ENCODE measurements around the gene OR6C1.
"Not testable (repeated sequence)": the region's sequence is repeated elsewhere in the genome, so short reads cannot be mapped to it uniquely, and the experiment has no call there.

The OR6C1 gene

GRCh38 chr12:55314043-55314442, at the start of gene OR6C1:
Gene OR6C1 (plus strand): TSS chr12:55314343. CDS start chr12:55320600, 6,257 bp downstream.
- no peak within 1 kb of the TSS for H3K9ac ChIP-seq (ENCODE audit: low read depth in 1 of 2, low read length in 2 of 2)
- no peaks in the 10 kb centered on the region for H3K27me3 ChIP-seq (ENCODE audit: control insufficient read depth in 2 of 2, insufficient read depth in 2 of 2, low read length in 2 of 2)
- H3K4me1 ChIP-seq (ENCODE audit: control insufficient read depth in 2 of 2, insufficient read depth in 2 of 2, low read length in 2 of 2), result no peaks in the 10 kb centered on the region
- no peaks in the 10 kb centered on the region for H3K36me3 ChIP-seq (ENCODE audit: control insufficient read depth in 2 of 2, insufficient read depth in 2 of 2, low read length in 2 of 2)
- H3K4me3 ChIP-seq (ENCODE audit: low read length in 2 of 2), result no peak within 1 kb of the TSS
- no peaks in the 10 kb centered on the region for H3K9me3 ChIP-seq (ENCODE audit: control insufficient read depth in 2 of 2, low read length in 2 of 2)
- no peak within 1 kb of the TSS for H3K27ac ChIP-seq (ENCODE audit: low read depth in 2 of 2, low read length in 2 of 2)

GRCh38 chr12:55280991-55281390, 33.2 kb upstream of the OR6C1 start:
- Histone ChIP-seq H3K4me1 (ENCODE audit: control insufficient read depth in 2 of 2, insufficient read depth in 2 of 2, low read length in 2 of 2) (no peaks in the 10 kb centered on the region), H3K9ac (ENCODE audit: low read depth in 1 of 2, low read length in 2 of 2) (no peak overlapping the region), H3K4me3 (ENCODE audit: low read length in 2 of 2) (no peak overlapping the region), H3K27me3 (ENCODE audit: control insufficient read depth in 2 of 2, insufficient read depth in 2 of 2, low read length in 2 of 2) (no peaks in the 10 kb centered on the region), H3K36me3 (ENCODE audit: control insufficient read depth in 2 of 2, insufficient read depth in 2 of 2, low read length in 2 of 2) (no peaks in the 10 kb centered on the region), H3K9me3 (ENCODE audit: control insufficient read depth in 2 of 2, low read length in 2 of 2) (no peaks in the 10 kb centered on the region), H3K27ac (ENCODE audit: low read depth in 2 of 2, low read length in 2 of 2) (no peak overlapping the region)

GRCh38 chr12:55289999-55290398, 24.1 kb upstream of the OR6C1 start:
- Histone ChIP-seq H3K27me3 (ENCODE audit: control insufficient read depth in 2 of 2, insufficient read depth in 2 of 2, low read length in 2 of 2) (no peaks in the 10 kb centered on the region), H3K4me1 (ENCODE audit: control insufficient read depth in 2 of 2, insufficient read depth in 2 of 2, low read length in 2 of 2) (no peaks in the 10 kb centered on the region), H3K9me3 (ENCODE audit: control insufficient read depth in 2 of 2, low read length in 2 of 2) (no peaks in the 10 kb centered on the region), H3K9ac (ENCODE audit: low read depth in 1 of 2, low read length in 2 of 2) (no peak overlapping the region), H3K27ac (ENCODE audit: low read depth in 2 of 2, low read length in 2 of 2) (no peak overlapping the region), H3K36me3 (ENCODE audit: control insufficient read depth in 2 of 2, insufficient read depth in 2 of 2, low read length in 2 of 2) (no peaks in the 10 kb centered on the region), H3K4me3 (ENCODE audit: low read length in 2 of 2) (no peak overlapping the region)

GRCh38 chr12:55296469-55296868, 17.7 kb upstream of the OR6C1 start, which contains the start of gene OR6C6:
Gene OR6C6 (minus strand): TSS chr12:55296569. CDS start chr12:55295232, 1,337 bp downstream.
- Histone ChIP-seq H3K27ac (ENCODE audit: low read depth in 2 of 2, low read length in 2 of 2) (no peak within 1 kb of the TSS), H3K9ac (ENCODE audit: low read depth in 1 of 2, low read length in 2 of 2) (no peak within 1 kb of the TSS), H3K9me3 (ENCODE audit: control insufficient read depth in 2 of 2, low read length in 2 of 2) (no peaks in the 10 kb centered on the region), H3K36me3 (ENCODE audit: control insufficient read depth in 2 of 2, insufficient read depth in 2 of 2, low read length in 2 of 2) (no peaks in the 10 kb centered on the region), H3K4me3 (ENCODE audit: low read length in 2 of 2) (no peak within 1 kb of the TSS), H3K27me3 (ENCODE audit: control insufficient read depth in 2 of 2, insufficient read depth in 2 of 2, low read length in 2 of 2) (no peaks in the 10 kb centered on the region), H3K4me1 (ENCODE audit: control insufficient read depth in 2 of 2, insufficient read depth in 2 of 2, low read length in 2 of 2) (no peaks in the 10 kb centered on the region)

GRCh38 chr12:55320201-55320600, 6.1 kb downstream of the OR6C1 start:
- Histone ChIP-seq H3K27me3 (ENCODE audit: control insufficient read depth in 2 of 2, insufficient read depth in 2 of 2, low read length in 2 of 2) (no peaks in the 10 kb centered on the region), H3K27ac (ENCODE audit: low read depth in 2 of 2, low read length in 2 of 2) (no peak overlapping the region), H3K36me3 (ENCODE audit: control insufficient read depth in 2 of 2, insufficient read depth in 2 of 2, low read length in 2 of 2) (no peaks in the 10 kb centered on the region), H3K9ac (ENCODE audit: low read depth in 1 of 2, low read length in 2 of 2) (no peak overlapping the region), H3K9me3 (ENCODE audit: control insufficient read depth in 2 of 2, low read length in 2 of 2) (no peaks in the 10 kb centered on the region), H3K4me3 (ENCODE audit: low read length in 2 of 2) (no peak overlapping the region), H3K4me1 (ENCODE audit: control insufficient read depth in 2 of 2, insufficient read depth in 2 of 2, low read length in 2 of 2) (no peaks in the 10 kb centered on the region)

- not testable (repeated sequence) for H3K4me3 ChIP-seq (ENCODE audit: low read length in 2 of 2); H3K36me3 ChIP-seq (ENCODE audit: control insufficient read depth in 2 of 2, insufficient read depth in 2 of 2, low read length in 2 of 2); H3K9me3 ChIP-seq (ENCODE audit: control insufficient read depth in 2 of 2, low read length in 2 of 2); H3K27ac ChIP-seq (ENCODE audit: low read depth in 2 of 2, low read length in 2 of 2); H3K9ac ChIP-seq (ENCODE audit: low read depth in 1 of 2, low read length in 2 of 2); H3K4me1 ChIP-seq (ENCODE audit: control insufficient read depth in 2 of 2, insufficient read depth in 2 of 2, low read length in 2 of 2); H3K27me3 ChIP-seq (ENCODE audit: control insufficient read depth in 2 of 2, insufficient read depth in 2 of 2, low read length in 2 of 2)
Observed at GRCh38 chr12:55325801-55326200, 11.7 kb downstream of the OR6C1 start.

- no peaks in the 10 kb centered on the region for H3K4me1 ChIP-seq (ENCODE audit: control insufficient read depth in 2 of 2, insufficient read depth in 2 of 2, low read length in 2 of 2)
- H3K27me3 ChIP-seq (ENCODE audit: control insufficient read depth in 2 of 2, insufficient read depth in 2 of 2, low read length in 2 of 2), result no peaks in the 10 kb centered on the region
- H3K27ac ChIP-seq (ENCODE audit: low read depth in 2 of 2, low read length in 2 of 2), result no peak within 1 kb of the TSS
- H3K36me3 ChIP-seq (ENCODE audit: control insufficient read depth in 2 of 2, insufficient read depth in 2 of 2, low read length in 2 of 2), result no peaks in the 10 kb centered on the region
- no peaks in the 10 kb centered on the region for H3K9me3 ChIP-seq (ENCODE audit: control insufficient read depth in 2 of 2, low read length in 2 of 2)
- no peak within 1 kb of the TSS for H3K4me3 ChIP-seq (ENCODE audit: low read length in 2 of 2)
- H3K9ac ChIP-seq (ENCODE audit: low read depth in 1 of 2, low read length in 2 of 2), result no peak within 1 kb of the TSS
Observed at GRCh38 chr12:55330446-55330845, 16.3 kb downstream of the OR6C1 start, which contains the start of gene OR6C3. Gene OR6C3 (plus strand): TSS chr12:55330746. CDS start chr12:55331701, 955 bp downstream.

- H3K36me3 ChIP-seq (ENCODE audit: control insufficient read depth in 2 of 2, insufficient read depth in 2 of 2, low read length in 2 of 2), result no peaks in the 10 kb centered on the region
- H3K9ac ChIP-seq (ENCODE audit: low read depth in 1 of 2, low read length in 2 of 2), result no peak overlapping the region
- no peaks in the 10 kb centered on the region for H3K27me3 ChIP-seq (ENCODE audit: control insufficient read depth in 2 of 2, insufficient read depth in 2 of 2, low read length in 2 of 2)
- no peak overlapping the region for H3K4me3 ChIP-seq (ENCODE audit: low read length in 2 of 2)
- H3K4me1 ChIP-seq (ENCODE audit: control insufficient read depth in 2 of 2, insufficient read depth in 2 of 2, low read length in 2 of 2), result no peaks in the 10 kb centered on the region
- H3K27ac ChIP-seq (ENCODE audit: low read depth in 2 of 2, low read length in 2 of 2), result no peak overlapping the region
- no peaks in the 10 kb centered on the region for H3K9me3 ChIP-seq (ENCODE audit: control insufficient read depth in 2 of 2, low read length in 2 of 2)
Observed at GRCh38 chr12:55336002-55336401, 21.9 kb downstream of the OR6C1 start.

GRCh38 chr12:55355338-55355737, 41.2 kb downstream of the OR6C1 start:
- H3K4me3 ChIP-seq (ENCODE audit: low read length in 2 of 2); H3K9ac ChIP-seq (ENCODE audit: low read depth in 1 of 2, low read length in 2 of 2); H3K27ac ChIP-seq (ENCODE audit: low read depth in 2 of 2, low read length in 2 of 2); H3K27me3 ChIP-seq (ENCODE audit: control insufficient read depth in 2 of 2, insufficient read depth in 2 of 2, low read length in 2 of 2); H3K9me3 ChIP-seq (ENCODE audit: control insufficient read depth in 2 of 2, low read length in 2 of 2); H3K36me3 ChIP-seq (ENCODE audit: control insufficient read depth in 2 of 2, insufficient read depth in 2 of 2, low read length in 2 of 2); H3K4me1 ChIP-seq (ENCODE audit: control insufficient read depth in 2 of 2, insufficient read depth in 2 of 2, low read length in 2 of 2): not testable (repeated sequence)

- Histone ChIP-seq H3K27me3 (ENCODE audit: control insufficient read depth in 2 of 2, insufficient read depth in 2 of 2, low read length in 2 of 2) (no peaks in the 10 kb centered on the region), H3K9me3 (ENCODE audit: control insufficient read depth in 2 of 2, low read length in 2 of 2) (no peaks in the 10 kb centered on the region), H3K4me1 (ENCODE audit: control insufficient read depth in 2 of 2, insufficient read depth in 2 of 2, low read length in 2 of 2) (no peaks in the 10 kb centered on the region), H3K27ac (ENCODE audit: low read depth in 2 of 2, low read length in 2 of 2) (no peak within 1 kb of the TSS), H3K36me3 (ENCODE audit: control insufficient read depth in 2 of 2, insufficient read depth in 2 of 2, low read length in 2 of 2) (no peaks in the 10 kb centered on the region), H3K4me3 (ENCODE audit: low read length in 2 of 2) (no peak within 1 kb of the TSS), H3K9ac (ENCODE audit: low read depth in 1 of 2, low read length in 2 of 2) (no peak within 1 kb of the TSS)
Observed at GRCh38 chr12:55362675-55363074, 48.5 kb downstream of the OR6C1 start, which contains the start of gene OR6C75. Gene OR6C75 (plus strand): TSS chr12:55362975. CDS start chr12:55365111, 2,136 bp downstream.

- H3K9ac ChIP-seq (ENCODE audit: low read depth in 1 of 2, low read length in 2 of 2), result no peak overlapping the region
- no peaks in the 10 kb centered on the region for H3K36me3 ChIP-seq (ENCODE audit: control insufficient read depth in 2 of 2, insufficient read depth in 2 of 2, low read length in 2 of 2)
- H3K9me3 ChIP-seq (ENCODE audit: control insufficient read depth in 2 of 2, low read length in 2 of 2), result no peaks in the 10 kb centered on the region
- H3K27ac ChIP-seq (ENCODE audit: low read depth in 2 of 2, low read length in 2 of 2), result no peak overlapping the region
- H3K4me3 ChIP-seq (ENCODE audit: low read length in 2 of 2), result no peak overlapping the region
- no peaks in the 10 kb centered on the region for H3K27me3 ChIP-seq (ENCODE audit: control insufficient read depth in 2 of 2, insufficient read depth in 2 of 2, low read length in 2 of 2)
- no peaks in the 10 kb centered on the region for H3K4me1 ChIP-seq (ENCODE audit: control insufficient read depth in 2 of 2, insufficient read depth in 2 of 2, low read length in 2 of 2)
Observed at GRCh38 chr12:55365086-55365485, 50.9 kb downstream of the OR6C1 start.

Data from mucosa of rectum (tissue), 2 donors.